ENCODE results near the gene C20orf96. TPM values are rescaled to one million over a fixed set of nuclear protein-coding genes. Genes with fewer than 3 reads are reported as not detected.
A peak's percentile ranks its signal among the peaks of the same experiment; 100 is the strongest.

The C20orf96 gene
- total RNA-seq, 1 experiment from 2014 or later, result 20.5 TPM

DNA sequence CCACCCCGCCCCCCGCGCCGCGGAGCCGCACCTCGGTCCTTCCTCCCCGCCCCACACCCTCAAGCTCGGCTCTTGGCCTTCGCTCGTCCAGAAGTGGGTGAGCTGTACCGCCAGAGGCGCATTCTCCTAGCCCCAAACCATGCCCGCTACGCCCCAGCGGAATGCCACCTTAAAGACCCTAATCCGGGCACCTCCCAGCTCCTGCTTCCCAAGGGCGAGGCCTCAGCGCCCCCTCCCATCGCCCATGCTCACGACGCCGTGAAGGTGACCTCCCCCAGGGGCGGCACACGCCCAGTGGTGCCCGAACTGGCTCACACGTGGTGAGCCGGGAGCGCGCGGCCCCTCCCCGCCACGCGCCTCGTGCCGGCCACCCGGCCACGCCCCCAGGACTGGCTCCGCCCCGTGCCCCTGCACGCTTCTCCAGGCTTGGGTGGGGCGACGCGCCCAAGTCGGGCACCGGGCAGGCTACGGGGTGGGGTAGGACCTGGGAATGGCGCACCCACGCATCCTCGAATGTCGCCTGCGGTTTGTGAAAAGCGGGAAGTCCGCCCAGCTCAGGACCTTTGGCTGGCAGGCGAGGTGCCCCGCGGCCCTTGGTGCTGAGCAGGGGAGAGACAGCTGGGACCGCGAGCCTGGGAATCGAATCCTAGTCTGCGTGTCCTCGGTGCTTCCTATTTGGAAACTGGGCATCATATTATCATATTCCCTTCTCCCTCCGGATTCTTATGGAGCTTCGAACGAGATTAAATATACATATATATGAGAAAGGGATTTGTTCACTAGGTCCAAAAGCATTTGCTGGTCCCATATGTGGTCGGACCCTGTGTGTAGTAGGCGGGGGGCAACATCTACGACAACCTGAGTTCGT lies 33.9 kb upstream of the C20orf96 start:
- Histone ChIP-seq H3K4me3 (ENCODE audit: low read depth in 2 of 2, low read length in 2 of 2) (peak overlapping the region; percentile 74 to 97), H3K27me3 (ENCODE audit: control insufficient read depth, insufficient read depth, low read length) (no peaks in the 10 kb centered on the region), H3K36me3 (ENCODE audit: control insufficient read depth, insufficient read depth, low read length) (no peaks in the 10 kb centered on the region; the same call in 1 of the 2 replicates), H3K9me3 (ENCODE audit: control insufficient read depth, insufficient read depth, low read depth, low read length) (no peaks in the 10 kb centered on the region), H3K4me1 (ENCODE audit: control insufficient read depth, insufficient read depth, low read length) (peaks cover 17% of the 10 kb centered on the region), H3K27ac (ENCODE audit: low read length) (peak overlapping the region; percentile 97)
- POLR2A ChIA-PET, result interaction anchor here (0.7 kb wide), 1 partner anchor 24 kb away, joined by 4 read pairs; no protein-coding TSS in a partner anchor
- CTCF ChIA-PET, result interaction anchor here (0.6 to 0.8 kb wide), 2 partner anchors 14 to 56 kb away, joined by 3 read pairs; partner anchors contain the start of gene TRIB3
- peak; percentile 76 for DNase-seq (ENCODE audit: low read depth, low spot score)
- in situ Hi-C loops (cut with HindIII; ENCODE audit: low pct_unique_long_range_greater_than_20kb, low sequenced_read_pairs), result no loop called here
- intact Hi-C loops (cut with micrococcal nuclease; ENCODE audit: unreplicated experiment), result no loop called here
- ATAC-seq, result peak; percentile 65
- TSS peak; percentile 89 for BruUV-seq (replicated peaks)
- TF ChIP-seq, protein P1, sequence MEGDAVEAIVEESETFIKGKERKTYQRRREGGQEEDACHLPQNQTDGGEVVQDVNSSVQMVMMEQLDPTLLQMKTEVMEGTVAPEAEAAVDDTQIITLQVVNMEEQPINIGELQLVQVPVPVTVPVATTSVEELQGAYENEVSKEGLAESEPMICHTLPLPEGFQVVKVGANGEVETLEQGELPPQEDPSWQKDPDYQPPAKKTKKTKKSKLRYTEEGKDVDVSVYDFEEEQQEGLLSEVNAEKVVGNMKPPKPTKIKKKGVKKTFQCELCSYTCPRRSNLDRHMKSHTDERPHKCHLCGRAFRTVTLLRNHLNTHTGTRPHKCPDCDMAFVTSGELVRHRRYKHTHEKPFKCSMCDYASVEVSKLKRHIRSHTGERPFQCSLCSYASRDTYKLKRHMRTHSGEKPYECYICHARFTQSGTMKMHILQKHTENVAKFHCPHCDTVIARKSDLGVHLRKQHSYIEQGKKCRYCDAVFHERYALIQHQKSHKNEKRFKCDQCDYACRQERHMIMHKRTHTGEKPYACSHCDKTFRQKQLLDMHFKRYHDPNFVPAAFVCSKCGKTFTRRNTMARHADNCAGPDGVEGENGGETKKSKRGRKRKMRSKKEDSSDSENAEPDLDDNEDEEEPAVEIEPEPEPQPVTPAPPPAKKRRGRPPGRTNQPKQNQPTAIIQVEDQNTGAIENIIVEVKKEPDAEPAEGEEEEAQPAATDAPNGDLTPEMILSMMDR (IDR thresholded peaks at IDR 0.05), result no peak
- TF ChIP-seq SIN3A (IDR thresholded peaks at IDR 0.05; ENCODE audit: borderline replicate concordance, insufficient read depth, low read depth, low read length) (peak; percentile 90; the same call in 1 of the 2 replicates), TCF7L2 (IDR thresholded peaks at IDR 0.05; ENCODE audit: low read depth, low read length) (no peak), POLR2AphosphoS5 (IDR thresholded peaks at IDR 0.05; ENCODE audit: low read depth, low read length) (peak; percentile 75), REST (IDR thresholded peaks at IDR 0.05; ENCODE audit: insufficient read depth in 1 of 2, low read depth in 2 of 2, low read length in 1 of 2) (no peak)

DNA sequence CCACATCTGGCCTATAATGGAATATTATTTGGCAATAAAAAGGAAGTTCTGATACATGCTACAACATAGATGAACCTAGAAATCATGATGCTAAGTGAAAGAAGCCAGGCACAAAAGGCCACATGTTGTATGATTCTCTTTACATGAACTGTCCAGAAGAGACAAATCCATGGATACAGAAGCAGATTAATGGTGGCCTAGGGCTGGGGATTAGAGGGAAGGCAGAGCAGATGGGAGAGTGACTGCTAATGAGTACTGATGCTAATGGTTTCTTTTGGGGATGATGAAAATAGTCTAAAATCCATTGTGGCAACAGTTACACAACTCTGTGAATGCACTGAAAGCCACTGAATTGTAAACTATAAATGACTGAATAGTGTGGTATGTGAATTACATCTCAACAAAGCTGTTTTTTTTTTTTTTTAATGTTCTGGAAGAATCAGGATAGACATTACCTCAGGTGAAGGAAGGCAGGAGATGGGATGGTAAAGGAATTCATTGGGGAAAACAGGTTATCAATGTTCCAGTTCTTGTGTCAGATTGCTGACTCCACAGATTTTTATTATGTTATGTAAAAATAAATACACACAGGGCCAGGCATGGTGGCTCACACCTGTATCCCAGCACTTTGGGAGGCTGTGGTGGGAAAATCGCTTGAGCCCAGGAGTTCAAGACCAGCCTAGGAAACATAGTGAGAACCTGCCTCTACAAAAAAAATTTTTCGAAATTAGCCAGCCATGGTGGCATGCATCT lies 25.9 kb upstream of the C20orf96 start:
- intact Hi-C loops (cut with micrococcal nuclease; ENCODE audit: unreplicated experiment), result no loop called here
- Histone ChIP-seq H3K27me3 (ENCODE audit: control insufficient read depth, insufficient read depth, low read length) (no peaks in the 10 kb centered on the region), H3K27ac (ENCODE audit: low read length) (no peak overlapping the region), H3K4me1 (ENCODE audit: control insufficient read depth, insufficient read depth, low read length) (no peaks in the 10 kb centered on the region), H3K9me3 (ENCODE audit: control insufficient read depth, insufficient read depth, low read depth, low read length) (no peaks in the 10 kb centered on the region), H3K4me3 (ENCODE audit: low read depth in 2 of 2, low read length in 2 of 2) (no peak overlapping the region), H3K36me3 (ENCODE audit: control insufficient read depth, insufficient read depth, low read length) (no peaks in the 10 kb centered on the region)
- ATAC-seq (no peak), DNase-seq (ENCODE audit: low read depth, low spot score) (no peak)
- CTCF ChIA-PET, result no interaction called here
- TF ChIP-seq REST (IDR thresholded peaks at IDR 0.05; ENCODE audit: insufficient read depth in 1 of 2, low read depth in 2 of 2, low read length in 1 of 2) (no peak), SIN3A (IDR thresholded peaks at IDR 0.05; ENCODE audit: borderline replicate concordance, insufficient read depth, low read depth, low read length) (no peak), TCF7L2 (IDR thresholded peaks at IDR 0.05; ENCODE audit: low read depth, low read length) (no peak), POLR2AphosphoS5 (IDR thresholded peaks at IDR 0.05; ENCODE audit: low read depth, low read length) (no peak)
- TF ChIP-seq, protein P1 (IDR thresholded peaks at IDR 0.05), result no peak
- no TSS peak for BruUV-seq (replicated peaks)
- POLR2A ChIA-PET, result no interaction called here
- in situ Hi-C loops (cut with HindIII; ENCODE audit: low pct_unique_long_range_greater_than_20kb, low sequenced_read_pairs), result no loop called here
